ENCODE results near the gene FAM13C. TPM values are rescaled to one million over a fixed set of nuclear protein-coding genes. Genes with fewer than 3 reads are reported as not detected.

FAM13C gene
- total and polyA plus RNA-seq, 9 donors = 18.0 to 40.7 (median 31.9) TPM

DNA sequence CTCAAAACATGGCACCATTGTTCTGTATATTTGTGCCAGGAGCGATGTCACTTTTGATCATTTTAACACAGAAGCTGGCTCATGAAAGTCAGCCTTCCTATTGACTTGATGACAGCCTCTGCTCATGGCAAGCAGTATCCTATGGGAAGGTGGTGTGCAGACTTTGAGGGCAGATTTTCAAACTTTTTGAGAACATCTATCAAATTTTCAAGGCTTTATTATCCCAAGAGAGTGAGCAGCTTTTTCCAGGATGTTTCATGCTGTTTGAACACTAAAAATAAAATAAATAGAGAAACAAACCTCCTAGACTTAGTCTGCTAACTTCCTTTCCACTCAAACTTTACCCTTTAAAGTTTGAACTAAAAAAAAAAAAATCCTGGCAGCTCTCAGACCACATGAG, 20.3 kb downstream of the FAM13C start:
- Histone ChIP-seq H3K4me3 (ENCODE audit: low read length) (no peak overlapping the region), H3K27ac (ENCODE audit: low read length) (no peak overlapping the region), H3K36me3 (ENCODE audit: control insufficient read depth, insufficient read depth, low read length) (peaks cover 8% of the 10 kb centered on the region), H3K4me1 (ENCODE audit: control insufficient read depth, insufficient read depth, low read length) (peaks cover 8% of the 10 kb centered on the region), H3K27me3 (ENCODE audit: control insufficient read depth, insufficient read depth, low read length) (no peaks in the 10 kb centered on the region), H3K9me3 (replicated peaks; ENCODE audit: control insufficient read depth, low read depth, low read length) (no peaks in the 10 kb centered on the region)
- WGBS (ENCODE audit: insufficient coverage) = no CpG with 5 or more reads among the region's 1 CpG
- peak; percentile 52 for DNase-seq

DNA sequence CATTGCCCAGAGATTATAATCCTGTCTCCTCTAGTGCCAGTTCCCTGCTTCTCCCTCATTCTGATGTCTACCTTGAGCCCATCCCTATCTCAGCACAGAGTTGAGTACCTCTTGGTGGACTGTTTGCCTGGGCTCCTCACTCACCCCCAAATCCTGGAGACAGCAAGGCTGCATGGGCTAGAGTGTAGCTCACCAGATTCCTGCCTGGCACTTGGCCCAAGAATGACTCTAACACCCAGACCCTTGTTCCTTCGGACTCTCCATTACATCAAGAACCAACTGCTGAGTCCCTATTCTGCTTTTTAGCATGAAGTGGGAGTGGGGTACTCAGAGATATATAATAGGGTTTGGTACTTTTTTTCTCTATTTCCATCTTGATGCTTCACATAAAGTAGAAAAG, 22.1 kb downstream of the FAM13C start:
- H3K9me3 ChIP-seq (replicated peaks; ENCODE audit: control insufficient read depth, low read depth, low read length) = no peaks in the 10 kb centered on the region
- H3K4me1 ChIP-seq (ENCODE audit: control insufficient read depth, insufficient read depth, low read length) = peaks cover 11% of the 10 kb centered on the region
- no CpG with 5 or more reads among the region's 1 CpG for WGBS (ENCODE audit: insufficient coverage)
- H3K27me3 ChIP-seq (ENCODE audit: control insufficient read depth, insufficient read depth, low read length) = no peaks in the 10 kb centered on the region
- no peak overlapping the region for H3K27ac ChIP-seq (ENCODE audit: low read length)
- no peak for DNase-seq
- peaks cover 8% of the 10 kb centered on the region for H3K36me3 ChIP-seq (ENCODE audit: control insufficient read depth, insufficient read depth, low read length)
- no peak overlapping the region for H3K4me3 ChIP-seq (ENCODE audit: low read length)

- Histone ChIP-seq H3K4me1 (ENCODE audit: control insufficient read depth, insufficient read depth, low read length) (peaks cover 11% of the 10 kb centered on the region), H3K36me3 (ENCODE audit: control insufficient read depth, insufficient read depth, low read length) (peaks cover 3% of the 10 kb centered on the region)
- no CpG with 5 or more reads among the region's 1 CpG for WGBS (ENCODE audit: insufficient coverage)
Observed at GRCh38 chr10:59339351-59339750, 23.0 kb downstream of the FAM13C start.

DNA sequence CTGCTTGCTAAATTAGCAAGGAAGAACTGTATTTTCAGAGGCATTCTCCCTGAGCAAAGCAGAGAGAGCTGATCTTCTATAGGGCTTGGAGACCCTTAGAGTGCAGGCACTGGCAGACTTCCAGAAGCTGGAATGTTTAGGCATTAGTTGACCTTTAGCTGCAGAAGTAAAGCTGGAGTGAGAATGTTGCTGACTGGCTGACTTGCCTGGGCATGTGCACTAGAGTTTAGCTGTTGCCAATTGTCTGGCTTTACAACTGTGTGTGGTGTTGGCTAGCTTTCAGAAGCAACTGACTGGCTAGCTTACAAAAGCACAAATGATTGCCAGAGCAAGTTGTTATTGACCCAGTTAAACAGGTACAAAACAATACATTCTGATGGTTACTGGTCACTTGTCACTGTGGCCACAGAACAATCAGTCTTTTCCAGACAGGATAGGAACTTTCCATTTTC, 25.1 kb downstream of the FAM13C start:
- no peaks in the 10 kb centered on the region for H3K9me3 ChIP-seq (replicated peaks; ENCODE audit: control insufficient read depth, low read depth, low read length)
- peak overlapping the region; percentile 86 for H3K27ac ChIP-seq (ENCODE audit: low read length)
- peak; percentile 77 for DNase-seq
- H3K4me1 ChIP-seq (ENCODE audit: control insufficient read depth, insufficient read depth, low read length) = peaks cover 11% of the 10 kb centered on the region
- H3K27me3 ChIP-seq (ENCODE audit: control insufficient read depth, insufficient read depth, low read length) = no peaks in the 10 kb centered on the region
- no peak overlapping the region for H3K4me3 ChIP-seq (ENCODE audit: low read length)
- peaks cover 3% of the 10 kb centered on the region for H3K36me3 ChIP-seq (ENCODE audit: control insufficient read depth, insufficient read depth, low read length)

More at GRCh38 chr10:59339351-59339750, 23.0 kb downstream of the FAM13C start:
- no peak for DNase-seq
- no peaks in the 10 kb centered on the region for H3K27me3 ChIP-seq (ENCODE audit: control insufficient read depth, insufficient read depth, low read length)
- no peak overlapping the region for H3K4me3 ChIP-seq (ENCODE audit: low read length)
- no peaks in the 10 kb centered on the region for H3K9me3 ChIP-seq (replicated peaks; ENCODE audit: control insufficient read depth, low read depth, low read length)
- H3K27ac ChIP-seq (ENCODE audit: low read length) = no peak overlapping the region

DNA sequence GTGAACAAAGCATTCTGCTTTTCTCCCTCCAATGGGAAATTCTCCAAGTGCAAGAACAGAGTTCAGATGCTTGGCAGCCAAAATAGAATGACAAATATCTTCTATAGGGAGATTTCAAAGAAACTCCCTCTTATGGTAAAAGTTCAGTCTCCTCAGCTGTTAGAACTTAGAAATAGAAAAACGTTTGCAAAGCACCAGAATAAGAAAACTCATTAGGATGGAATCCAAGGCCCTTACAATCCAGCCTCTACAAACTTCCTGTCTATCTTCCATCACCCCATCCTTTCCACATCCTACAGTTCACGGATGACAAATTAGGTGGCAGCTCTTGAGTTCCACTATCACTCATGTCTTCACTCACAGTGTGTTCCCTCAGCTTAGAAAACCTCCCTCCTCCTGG, 25.7 kb downstream of the FAM13C start:
- H3K4me3 ChIP-seq (ENCODE audit: low read length) = no peak overlapping the region
- peaks cover 11% of the 10 kb centered on the region for H3K4me1 ChIP-seq (ENCODE audit: control insufficient read depth, insufficient read depth, low read length)
- H3K27me3 ChIP-seq (ENCODE audit: control insufficient read depth, insufficient read depth, low read length) = no peaks in the 10 kb centered on the region
- peaks cover 3% of the 10 kb centered on the region for H3K36me3 ChIP-seq (ENCODE audit: control insufficient read depth, insufficient read depth, low read length)
- WGBS (ENCODE audit: insufficient coverage) = 0% methylated on average over 2 of the region's 2 CpGs
- H3K27ac ChIP-seq (ENCODE audit: low read length) = peak overlapping the region; percentile 86
- DNase-seq = peak; percentile 96
- H3K9me3 ChIP-seq (replicated peaks; ENCODE audit: control insufficient read depth, low read depth, low read length) = no peaks in the 10 kb centered on the region

GRCh38 chr10:59335497-59335896, 26.9 kb downstream of the FAM13C start:
- WGBS (ENCODE audit: insufficient coverage) = no CpG with 5 or more reads among the region's 2 CpGs
- peaks cover 11% of the 10 kb centered on the region for H3K4me1 ChIP-seq (ENCODE audit: control insufficient read depth, insufficient read depth, low read length)

GRCh38 chr10:59333701-59334100, 28.6 kb downstream of the FAM13C start:
- Histone ChIP-seq H3K9me3 (replicated peaks; ENCODE audit: control insufficient read depth, low read depth, low read length) (no peaks in the 10 kb centered on the region), H3K36me3 (ENCODE audit: control insufficient read depth, insufficient read depth, low read length) (no peaks in the 10 kb centered on the region), H3K4me1 (ENCODE audit: control insufficient read depth, insufficient read depth, low read length) (peaks cover 11% of the 10 kb centered on the region), H3K4me3 (ENCODE audit: low read length) (no peak overlapping the region), H3K27ac (ENCODE audit: low read length) (no peak overlapping the region), H3K27me3 (ENCODE audit: control insufficient read depth, insufficient read depth, low read length) (no peaks in the 10 kb centered on the region)
- no CpG with 5 or more reads among the region's 1 CpG for WGBS (ENCODE audit: insufficient coverage)
- peak; percentile 69 for DNase-seq

More at GRCh38 chr10:59335497-59335896, 26.9 kb downstream of the FAM13C start:
- Histone ChIP-seq H3K27me3 (ENCODE audit: control insufficient read depth, insufficient read depth, low read length) (no peaks in the 10 kb centered on the region), H3K9me3 (replicated peaks; ENCODE audit: control insufficient read depth, low read depth, low read length) (no peaks in the 10 kb centered on the region), H3K36me3 (ENCODE audit: control insufficient read depth, insufficient read depth, low read length) (peaks cover 3% of the 10 kb centered on the region), H3K4me3 (ENCODE audit: low read length) (no peak overlapping the region), H3K27ac (ENCODE audit: low read length) (no peak overlapping the region)
- no peak for DNase-seq

DNA sequence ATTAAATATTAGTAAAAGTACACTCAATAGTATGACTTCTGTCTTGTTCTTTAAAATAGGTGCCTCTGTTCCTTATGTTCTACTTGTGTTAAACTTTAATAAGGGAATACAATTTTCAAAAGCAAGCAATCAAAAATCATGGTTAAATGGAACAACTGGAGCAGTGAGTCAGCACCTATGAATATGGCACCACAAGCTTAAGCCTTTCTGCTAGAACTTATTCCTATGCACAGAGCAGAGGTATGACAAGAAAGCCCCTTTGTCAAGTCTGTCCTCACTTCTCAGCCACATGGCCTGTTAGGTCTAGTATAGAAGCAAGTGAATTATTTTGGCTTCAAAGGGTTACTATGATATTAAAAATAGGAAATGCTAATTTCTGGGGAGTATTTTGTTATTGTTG, 29.8 kb downstream of the FAM13C start:
- no peak for DNase-seq
- H3K27me3 ChIP-seq (ENCODE audit: control insufficient read depth, insufficient read depth, low read length) = no peaks in the 10 kb centered on the region

DNA sequence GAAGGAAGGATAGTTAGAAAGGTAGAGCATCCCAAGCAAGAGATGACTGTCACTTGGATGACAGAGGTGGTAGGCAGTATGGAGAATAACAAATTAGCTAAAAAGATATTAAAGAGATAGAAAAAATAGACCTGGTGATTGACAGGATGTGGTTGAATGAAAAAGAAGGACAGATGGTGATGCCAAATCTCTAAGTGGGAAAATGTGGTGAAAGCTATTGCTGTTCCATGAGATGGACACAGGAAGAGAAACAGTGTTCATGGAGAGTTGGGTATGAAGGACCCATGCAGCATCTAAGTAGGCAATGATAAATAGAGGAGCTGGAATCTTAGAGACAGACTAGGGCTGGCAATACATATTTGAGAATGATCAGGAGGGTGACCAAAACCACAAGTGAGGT, 30.7 kb downstream of the FAM13C start:
- H3K4me1 ChIP-seq (ENCODE audit: control insufficient read depth, insufficient read depth, low read length) = peaks cover 4% of the 10 kb centered on the region
- no peak overlapping the region for H3K27ac ChIP-seq (ENCODE audit: low read length)
- H3K9me3 ChIP-seq (replicated peaks; ENCODE audit: control insufficient read depth, low read depth, low read length) = no peaks in the 10 kb centered on the region
- H3K36me3 ChIP-seq (ENCODE audit: control insufficient read depth, insufficient read depth, low read length) = no peaks in the 10 kb centered on the region
- no peak overlapping the region for H3K4me3 ChIP-seq (ENCODE audit: low read length)
- no peak for DNase-seq
- no peaks in the 10 kb centered on the region for H3K27me3 ChIP-seq (ENCODE audit: control insufficient read depth, insufficient read depth, low read length)

More for the DNA sequence above, 29.8 kb downstream of the FAM13C start:
- Histone ChIP-seq H3K4me3 (ENCODE audit: low read length) (no peak overlapping the region), H3K4me1 (ENCODE audit: control insufficient read depth, insufficient read depth, low read length) (peaks cover 9% of the 10 kb centered on the region), H3K9me3 (replicated peaks; ENCODE audit: control insufficient read depth, low read depth, low read length) (no peaks in the 10 kb centered on the region), H3K36me3 (ENCODE audit: control insufficient read depth, insufficient read depth, low read length) (no peaks in the 10 kb centered on the region), H3K27ac (ENCODE audit: low read length) (no peak overlapping the region)

DNA sequence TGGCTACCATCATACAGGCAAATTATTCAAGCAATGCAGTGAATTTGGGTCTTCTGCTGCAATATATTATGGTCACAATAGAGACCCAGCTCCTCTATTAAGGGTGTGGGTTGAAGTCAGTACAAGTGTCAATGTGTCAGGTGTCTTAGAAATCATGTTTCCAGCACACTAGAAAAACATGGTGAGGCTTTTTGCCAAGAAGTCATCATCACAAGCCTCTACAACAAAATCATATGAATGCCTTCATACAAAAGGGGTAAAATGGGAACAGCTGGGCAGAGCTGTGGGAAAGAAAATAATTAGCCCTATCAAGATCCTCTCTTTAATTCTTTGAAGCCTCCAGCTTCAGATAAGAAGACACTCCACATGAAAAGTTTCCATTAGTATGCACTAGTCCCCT, 37.2 kb downstream of the FAM13C start:
- H3K9me3 ChIP-seq (replicated peaks; ENCODE audit: control insufficient read depth, low read depth, low read length) = peaks cover 3% of the 10 kb centered on the region
- no peak overlapping the region for H3K27ac ChIP-seq (ENCODE audit: low read length)
- DNase-seq = no peak
- no peak overlapping the region for H3K4me3 ChIP-seq (ENCODE audit: low read length)
- peaks cover 19% of the 10 kb centered on the region for H3K36me3 ChIP-seq (ENCODE audit: control insufficient read depth, insufficient read depth, low read length)
- no peaks in the 10 kb centered on the region for H3K27me3 ChIP-seq (ENCODE audit: control insufficient read depth, insufficient read depth, low read length)
- peaks cover 14% of the 10 kb centered on the region for H3K4me1 ChIP-seq (ENCODE audit: control insufficient read depth, insufficient read depth, low read length)

DNA sequence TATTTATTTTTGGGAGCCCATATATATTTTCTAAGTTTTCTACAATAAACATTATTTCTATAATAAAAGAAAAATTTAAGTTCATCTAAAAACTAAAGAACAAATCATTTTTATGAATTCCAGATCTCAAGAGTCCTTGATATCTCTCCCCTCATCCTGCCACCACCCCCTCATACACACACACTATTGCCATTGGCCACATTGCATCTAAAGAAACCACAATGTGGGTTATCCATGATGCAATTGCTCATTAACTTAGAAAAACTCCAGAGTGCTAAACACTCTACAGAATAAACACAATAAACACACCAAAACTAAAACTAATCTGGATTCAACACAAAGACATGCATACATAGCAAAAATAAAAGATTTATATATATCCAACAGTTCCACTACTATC, 37.8 kb downstream of the FAM13C start:
- H3K36me3 ChIP-seq (ENCODE audit: control insufficient read depth, insufficient read depth, low read length) = peaks cover 19% of the 10 kb centered on the region
- no peak for DNase-seq
- peaks cover 14% of the 10 kb centered on the region for H3K4me1 ChIP-seq (ENCODE audit: control insufficient read depth, insufficient read depth, low read length)
- H3K4me3 ChIP-seq (ENCODE audit: low read length) = no peak overlapping the region
- no peaks in the 10 kb centered on the region for H3K27me3 ChIP-seq (ENCODE audit: control insufficient read depth, insufficient read depth, low read length)
- H3K27ac ChIP-seq (ENCODE audit: low read length) = no peak overlapping the region
- H3K9me3 ChIP-seq (replicated peaks; ENCODE audit: control insufficient read depth, low read depth, low read length) = peaks cover 3% of the 10 kb centered on the region

Data from muscle of leg (tissue), 11 donors.